ENCODE data around the gene MANBA.

- no peak for TF ChIP-seq CTCF (IDR thresholded peaks at IDR 0.05; ENCODE audit: insufficient read depth, low read depth, low read length)
- no peak for TF ChIP-seq EZH2 (IDR thresholded peaks at IDR 0.05; ENCODE audit: insufficient read depth, low read length)
Observed at GRCh38 chr4:102775805-102776204, 15.0 kb upstream of the MANBA start.

All from astrocyte (in vitro differentiated cells and primary cell).